ENCODE measurements around the gene SFT2D3.
A peak's percentile ranks its signal among the peaks of the same experiment; 100 is the strongest.

The SFT2D3 gene

GRCh38 chr2:127683056-127683455 is 18.2 kb upstream of the SFT2D3 start:
- no peak for DNase-seq

DNA sequence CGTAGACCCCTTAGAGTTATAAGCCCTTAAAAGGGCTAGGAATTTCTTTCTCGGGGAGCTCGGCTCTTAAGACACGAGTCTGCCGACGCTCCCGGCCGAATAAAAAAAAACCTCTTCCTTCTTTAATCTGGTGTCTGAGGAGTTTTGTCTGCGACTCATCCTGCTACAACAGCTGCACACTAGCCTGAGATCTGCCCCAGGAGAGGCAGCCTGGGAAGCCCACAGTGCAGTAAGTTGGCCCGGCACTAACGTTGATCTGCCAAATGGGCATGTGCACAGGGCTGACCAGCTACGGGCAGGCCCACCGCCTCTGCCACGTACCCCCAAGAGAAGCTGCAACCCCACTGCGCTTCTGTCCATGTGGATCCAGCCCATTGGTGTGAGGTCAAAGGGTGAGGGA is 17.5 kb upstream of the SFT2D3 start:
- DNase-seq: no peak

DNA sequence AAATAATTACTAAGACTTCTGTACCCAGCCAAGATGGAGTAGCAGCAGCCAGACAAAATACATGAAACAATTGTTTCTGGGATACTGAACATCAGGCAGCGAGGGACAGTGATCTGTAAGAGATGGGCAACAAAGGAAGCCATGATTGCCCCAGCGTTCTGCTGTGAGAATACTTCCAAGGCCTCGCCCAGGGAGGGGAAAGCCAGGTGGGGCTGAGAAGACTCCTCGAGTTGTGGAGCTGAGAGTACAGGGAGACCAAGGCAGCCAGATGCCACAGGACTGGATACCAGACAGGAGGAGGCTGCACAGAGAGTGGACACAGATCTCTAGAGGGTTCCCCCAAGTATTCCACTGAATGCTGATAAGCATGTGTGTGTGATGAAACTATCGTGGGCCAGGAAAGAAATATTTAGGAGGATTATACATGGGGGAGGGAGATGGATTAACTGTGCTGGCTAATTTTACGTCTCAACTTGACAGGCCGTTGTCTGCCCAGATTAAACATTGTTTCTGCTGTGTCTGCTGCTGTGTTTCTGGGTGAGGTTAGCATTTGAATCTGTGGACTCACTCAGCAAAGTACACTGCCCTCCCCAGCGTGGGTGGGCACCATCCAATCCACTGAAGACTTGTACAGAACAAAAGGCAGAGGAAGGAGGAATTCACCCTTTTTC is 15.8 kb upstream of the SFT2D3 start:
- no peak for DNase-seq

DNA sequence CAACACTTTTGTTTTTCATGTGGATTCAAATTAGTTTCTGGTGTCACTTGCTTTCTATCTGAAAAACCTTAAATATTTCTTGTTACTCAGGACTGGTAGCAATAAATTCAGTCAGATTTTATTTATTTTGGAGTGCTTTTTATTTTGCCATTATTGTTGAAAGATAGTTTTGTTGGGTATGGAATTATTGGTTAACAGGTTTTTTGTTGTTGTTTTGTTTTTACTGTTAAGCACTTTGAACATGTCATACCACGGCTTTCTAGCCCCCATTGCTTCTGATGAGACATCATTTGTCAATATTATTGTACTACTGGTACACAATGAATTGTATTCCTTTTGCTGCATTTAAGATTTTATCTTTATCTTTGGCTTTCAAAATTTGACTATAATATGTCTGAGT is 12.9 kb upstream of the SFT2D3 start:
- no peak for DNase-seq

DNA sequence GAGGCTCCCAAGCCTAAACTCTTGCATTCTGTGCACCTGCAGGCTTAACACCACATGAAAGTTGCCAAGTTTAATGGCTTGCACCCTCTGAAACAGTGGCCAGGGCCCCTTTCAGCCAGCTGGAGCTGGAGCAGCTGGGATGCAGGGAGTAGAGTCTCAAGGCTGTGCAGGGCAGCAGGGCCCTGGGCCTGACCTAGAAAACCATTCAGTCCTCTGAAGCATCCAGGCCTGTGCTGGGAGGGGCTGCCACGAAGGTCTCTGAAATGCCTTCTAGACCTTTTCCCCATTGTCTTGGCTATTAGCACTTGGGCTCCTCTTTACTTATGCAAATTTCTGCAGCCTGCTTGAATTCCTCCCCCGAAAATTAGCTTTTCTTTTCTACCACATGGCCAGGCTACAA is 10.6 kb upstream of the SFT2D3 start:
- DNase-seq: no peak

GRCh38 chr2:127694986-127695385 is 6.3 kb upstream of the SFT2D3 start:
- DNase-seq: no peak

- peak; percentile 58 to 61 for DNase-seq
These were observed 5.5 kb upstream of the SFT2D3 start for GRCh38 chr2:127695491-127696472.

DNA sequence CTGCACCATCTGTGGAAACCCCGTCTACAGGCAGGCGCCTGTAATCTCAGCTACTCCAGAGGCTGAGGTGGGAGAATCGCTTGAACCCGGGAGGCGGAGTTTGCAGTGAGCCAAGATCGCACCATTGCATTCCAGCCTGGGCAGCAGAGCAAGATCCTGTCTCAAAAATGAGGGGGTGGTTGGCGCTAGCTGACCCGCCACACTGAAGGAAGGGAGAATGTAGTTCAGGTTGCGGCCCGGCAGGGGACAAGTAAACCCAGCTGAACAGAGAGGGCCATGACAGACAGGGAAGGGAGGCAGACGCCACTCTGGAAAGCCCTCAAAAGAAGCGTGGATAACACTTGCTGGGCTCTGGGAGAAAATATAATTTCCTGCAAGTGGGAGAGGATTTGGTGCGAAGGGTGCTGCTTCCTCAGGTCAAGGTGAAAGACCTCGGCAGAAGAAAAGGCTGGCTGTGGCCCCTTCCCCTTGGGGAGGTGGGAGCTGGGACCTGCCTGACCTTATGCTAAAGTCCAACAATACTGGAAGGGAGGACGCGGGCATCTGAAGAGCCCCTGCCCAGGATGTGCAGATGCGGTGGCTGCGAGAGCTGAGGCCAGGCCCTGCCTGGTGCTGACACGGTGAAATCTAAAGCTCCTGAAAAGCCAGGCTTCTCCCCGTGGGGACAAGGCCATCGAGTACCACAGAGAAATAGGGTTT is 3.7 kb upstream of the SFT2D3 start:
- DNase-seq: no peak

GRCh38 chr2:127698553-127699355 is 2.5 kb upstream of the SFT2D3 start:
- DNase-seq: no peak

- DNase-seq: peak; percentile 86 to 96
These were observed 637 bp upstream of the SFT2D3 start for GRCh38 chr2:127700527-127701192.

DNA sequence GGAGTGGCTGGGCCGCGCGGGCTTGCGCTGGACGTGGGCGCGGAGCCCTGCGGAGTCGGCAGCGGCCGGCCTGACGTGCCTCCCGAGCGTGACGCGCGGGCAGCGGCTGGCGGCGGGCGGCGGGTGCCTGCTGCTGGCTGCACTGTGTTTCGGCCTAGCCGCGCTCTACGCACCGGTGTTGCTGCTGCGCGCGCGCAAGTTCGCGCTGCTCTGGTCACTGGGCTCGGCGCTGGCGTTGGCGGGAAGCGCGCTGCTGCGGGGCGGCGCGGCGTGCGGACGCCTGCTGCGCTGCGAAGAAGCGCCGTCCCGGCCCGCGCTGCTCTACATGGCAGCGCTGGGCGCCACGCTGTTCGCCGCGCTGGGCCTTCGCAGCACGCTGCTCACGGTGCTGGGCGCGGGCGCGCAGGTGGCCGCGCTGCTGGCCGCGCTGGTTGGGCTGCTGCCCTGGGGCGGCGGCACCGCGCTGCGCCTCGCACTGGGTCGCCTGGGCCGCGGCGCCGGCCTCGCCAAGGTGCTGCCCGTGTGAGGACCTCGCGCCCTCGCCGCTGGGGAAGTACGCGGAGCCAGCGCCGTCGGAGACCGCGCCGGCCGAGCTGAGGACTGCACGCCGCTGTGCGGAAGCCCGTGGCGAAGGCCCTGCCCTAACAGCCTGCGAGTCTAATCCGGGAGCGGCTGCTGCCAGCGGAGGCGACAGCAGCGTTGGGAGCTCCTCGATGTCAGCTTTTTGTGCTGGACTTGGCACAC is 526 bp downstream of the SFT2D3 start:
- peak; percentile 79 to 84 for DNase-seq

DNA sequence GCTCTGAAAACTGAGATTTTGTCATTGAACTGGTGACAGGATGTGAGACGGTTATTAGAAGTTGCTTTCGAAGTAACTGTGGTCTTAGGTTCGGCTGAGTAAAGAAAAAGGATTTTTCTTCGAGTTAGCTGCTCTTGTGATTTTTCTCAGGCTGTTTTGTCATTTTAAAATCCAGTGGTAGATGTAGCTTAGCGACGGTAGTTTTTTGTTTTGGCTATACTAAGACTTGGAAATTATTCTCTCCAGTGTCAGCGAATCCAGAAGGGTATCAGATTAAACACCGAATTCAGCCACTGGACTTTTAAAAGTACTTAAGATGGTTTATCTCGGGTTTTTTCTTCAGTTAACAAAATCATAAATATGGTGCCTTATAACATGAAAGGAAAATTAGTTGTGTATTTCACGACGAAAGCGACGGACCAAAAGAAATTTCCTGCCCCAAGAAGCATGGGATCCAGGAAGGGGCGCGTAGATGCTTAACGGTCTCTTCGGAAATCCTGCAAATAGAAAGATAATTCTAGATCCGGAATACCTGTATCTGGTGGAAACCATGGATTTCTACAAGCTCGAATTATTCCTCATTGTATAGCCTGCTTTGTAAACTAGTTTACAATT is 1.2 kb downstream of the SFT2D3 start:
- DNase-seq: no peak

DNA sequence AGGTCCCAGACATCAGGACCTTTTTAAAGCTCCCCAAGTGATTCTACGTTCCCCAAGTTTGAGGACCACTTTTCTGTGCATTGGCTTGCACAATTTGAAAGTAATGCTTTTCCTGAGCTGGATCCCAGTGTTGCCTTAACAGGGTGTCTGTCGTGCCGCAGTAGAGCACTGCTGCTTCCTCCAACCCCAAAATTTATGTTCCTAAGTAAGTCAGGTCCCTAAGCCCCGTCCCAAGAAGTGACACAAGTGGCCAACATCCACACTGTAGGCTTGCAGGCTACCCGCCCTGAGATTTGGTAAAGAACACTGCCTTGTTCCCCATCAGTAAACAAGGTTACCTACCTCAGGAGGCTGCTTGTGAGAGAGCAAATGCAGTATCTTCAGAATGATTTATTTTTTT is 2.0 kb downstream of the SFT2D3 start:
- DNase-seq: no peak

DNA sequence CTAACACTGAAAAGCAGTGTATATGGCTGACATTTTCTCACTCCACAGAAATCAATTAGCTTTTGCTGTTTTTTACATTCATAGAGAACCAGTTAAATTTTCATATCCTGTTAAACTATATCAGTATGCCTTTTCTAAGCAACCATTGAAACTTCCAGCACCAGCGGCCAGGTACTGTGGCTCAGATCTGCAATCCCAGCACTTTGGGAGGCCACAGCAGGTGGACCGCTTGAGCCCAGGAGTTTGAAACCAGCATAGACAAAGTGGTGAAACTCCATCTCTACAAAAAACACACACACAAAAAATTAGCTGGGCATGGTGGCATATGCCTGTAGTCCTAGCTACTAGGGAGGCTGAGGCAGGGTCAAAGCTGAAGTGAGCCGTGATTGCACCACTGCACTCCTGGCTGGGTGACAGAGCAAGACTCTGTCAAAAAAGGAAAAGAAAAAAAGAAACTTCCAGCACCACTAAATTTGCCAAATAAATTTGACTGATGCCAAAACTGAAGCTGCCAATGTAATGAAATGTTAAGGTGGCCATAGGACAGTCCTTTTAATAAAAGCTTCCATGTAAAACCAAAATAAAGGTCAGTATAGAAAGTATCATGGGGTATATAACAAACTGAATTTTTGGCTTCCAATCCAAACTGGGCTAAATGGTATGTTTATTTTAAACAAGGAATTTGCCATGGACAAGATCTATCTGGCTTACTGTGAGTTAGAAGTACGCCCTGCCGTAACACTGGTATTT is 3.5 kb downstream of the SFT2D3 start:
- DNase-seq: no peak

DNA sequence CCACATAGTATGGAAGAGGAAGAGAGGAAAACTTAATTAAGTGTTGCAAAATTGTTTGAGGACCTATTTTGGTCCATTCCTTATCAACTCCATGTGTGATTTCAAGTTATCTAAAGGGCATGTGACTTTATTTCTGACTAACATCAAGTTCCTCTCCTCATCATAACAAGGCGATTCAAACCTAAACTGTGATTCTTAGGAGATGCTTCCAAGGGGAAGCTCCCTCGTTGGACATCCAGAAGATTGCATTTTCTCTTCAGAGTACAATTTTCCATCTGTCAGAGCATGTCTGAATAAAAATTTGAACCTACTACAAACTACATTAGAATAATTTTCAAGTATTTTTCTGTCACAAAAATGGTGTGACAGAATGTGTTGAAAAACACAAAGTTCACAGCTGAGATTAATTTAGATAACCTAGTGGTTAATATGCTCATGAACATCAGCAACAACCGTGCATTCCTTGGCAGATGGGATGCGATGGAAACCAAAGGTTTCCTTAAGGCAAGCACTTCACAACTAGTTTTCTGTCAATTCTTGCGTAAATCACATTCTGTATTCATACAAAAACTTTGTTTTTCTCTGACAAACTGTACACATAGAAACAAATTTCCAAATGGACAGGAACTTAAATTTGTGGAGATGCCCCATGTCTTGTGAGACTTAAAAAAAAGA is 4.2 kb downstream of the SFT2D3 start:
- peak; percentile 51 to 60 for DNase-seq

GRCh38 chr2:127706215-127706990 is 5.1 kb downstream of the SFT2D3 start:
- no peak for DNase-seq

DNA sequence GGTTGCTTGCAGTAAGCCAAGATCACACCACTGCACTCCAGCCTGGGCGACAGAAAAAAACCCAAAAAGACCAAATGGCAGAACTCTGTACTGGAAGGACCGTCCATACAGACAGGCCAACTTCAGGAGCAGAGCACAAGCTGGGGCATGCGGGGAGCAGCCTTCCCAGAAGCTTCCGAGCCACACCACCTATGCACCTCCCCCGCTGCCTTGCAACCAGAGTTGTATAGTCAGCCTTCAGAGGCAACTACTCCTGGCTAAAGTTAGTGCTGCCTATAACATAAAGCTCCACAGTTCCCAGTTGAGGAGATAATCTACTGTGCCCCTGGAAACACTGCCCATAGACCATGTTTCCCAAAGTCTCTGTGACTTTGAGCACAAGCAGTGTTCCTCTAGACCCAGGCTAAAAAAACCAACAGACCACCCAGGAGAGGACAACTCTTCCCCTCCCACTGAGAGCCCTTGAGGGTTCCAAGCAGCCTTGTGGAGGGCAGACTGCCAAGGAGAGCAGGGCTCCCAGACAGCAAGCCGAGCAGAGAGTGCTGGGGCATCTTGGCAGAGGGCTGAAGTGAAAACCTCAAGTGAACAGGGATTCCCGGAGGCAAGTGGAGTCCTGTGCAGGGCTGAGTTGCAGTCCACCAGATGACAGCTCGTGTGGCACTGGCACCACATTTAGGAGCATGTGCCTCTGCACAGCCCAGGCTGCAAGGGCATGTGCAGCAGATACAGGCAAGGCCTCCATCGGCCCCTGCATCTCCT is 6.8 kb downstream of the SFT2D3 start:
- DNase-seq: no peak

DNA sequence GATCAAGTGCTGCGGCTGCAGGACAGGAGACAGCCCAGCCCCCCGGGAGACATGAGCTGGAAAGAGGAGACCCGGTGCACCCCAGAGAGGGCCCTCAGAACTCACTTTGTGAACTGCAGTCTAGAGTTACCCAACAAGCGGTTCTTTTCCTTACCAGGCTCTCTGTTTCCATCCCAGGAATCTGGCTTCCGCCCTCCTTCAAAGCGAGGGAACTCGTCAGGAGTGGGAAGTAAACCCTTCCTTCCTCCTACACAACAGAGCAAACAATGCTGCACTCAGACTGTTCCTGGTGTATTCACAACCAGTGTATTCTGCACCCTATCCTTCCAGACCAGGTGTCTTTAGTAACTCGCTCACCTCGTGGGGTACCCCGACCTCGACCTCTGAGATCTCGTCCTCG is 8.0 kb downstream of the SFT2D3 start:
- DNase-seq: no peak
